Measurements from ENCODE around the gene TMEM258.

DNA sequence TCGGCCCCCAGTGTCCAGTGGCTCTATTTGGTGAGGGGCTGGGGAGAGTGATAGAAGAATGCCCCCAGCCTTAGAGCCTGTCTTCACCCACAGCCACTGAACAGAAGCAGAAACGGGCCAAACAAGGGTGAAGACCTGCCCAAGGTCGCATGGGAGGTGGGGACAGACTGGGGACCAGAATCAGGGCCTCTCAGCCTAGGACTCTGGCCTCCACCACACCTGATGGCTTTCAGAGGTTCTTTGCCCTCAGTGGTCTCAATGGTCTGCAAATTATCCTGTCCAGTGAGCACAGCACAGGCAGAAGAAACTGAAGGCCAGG, 44.5 kb downstream of the TMEM258 start:
- TF ChIP-seq, protein P1, sequence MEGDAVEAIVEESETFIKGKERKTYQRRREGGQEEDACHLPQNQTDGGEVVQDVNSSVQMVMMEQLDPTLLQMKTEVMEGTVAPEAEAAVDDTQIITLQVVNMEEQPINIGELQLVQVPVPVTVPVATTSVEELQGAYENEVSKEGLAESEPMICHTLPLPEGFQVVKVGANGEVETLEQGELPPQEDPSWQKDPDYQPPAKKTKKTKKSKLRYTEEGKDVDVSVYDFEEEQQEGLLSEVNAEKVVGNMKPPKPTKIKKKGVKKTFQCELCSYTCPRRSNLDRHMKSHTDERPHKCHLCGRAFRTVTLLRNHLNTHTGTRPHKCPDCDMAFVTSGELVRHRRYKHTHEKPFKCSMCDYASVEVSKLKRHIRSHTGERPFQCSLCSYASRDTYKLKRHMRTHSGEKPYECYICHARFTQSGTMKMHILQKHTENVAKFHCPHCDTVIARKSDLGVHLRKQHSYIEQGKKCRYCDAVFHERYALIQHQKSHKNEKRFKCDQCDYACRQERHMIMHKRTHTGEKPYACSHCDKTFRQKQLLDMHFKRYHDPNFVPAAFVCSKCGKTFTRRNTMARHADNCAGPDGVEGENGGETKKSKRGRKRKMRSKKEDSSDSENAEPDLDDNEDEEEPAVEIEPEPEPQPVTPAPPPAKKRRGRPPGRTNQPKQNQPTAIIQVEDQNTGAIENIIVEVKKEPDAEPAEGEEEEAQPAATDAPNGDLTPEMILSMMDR (IDR thresholded peaks at IDR 0.05): no peak
- TF ChIP-seq POLR2A (IDR thresholded peaks at IDR 0.05): no peak
